Measurements from ENCODE around the gene KRTAP10-4. TPM values are rescaled to one million over a fixed set of nuclear protein-coding genes. Genes with fewer than 3 reads are reported as not detected.

KRTAP10-4 gene
- total RNA-seq, 1 experiment from 2014 or later, result not detected

GRCh38 chr21:44552136-44552535, 21.4 kb upstream of the KRTAP10-4 start:
- H3K9me2 ChIP-seq (ENCODE audit: insufficient read depth), result no peaks in the 10 kb centered on the region
- H3K4me2 ChIP-seq (ENCODE audit: low read length), result no peak overlapping the region
- H3K9me3 ChIP-seq (ENCODE audit: control insufficient read depth in 1 of 2, insufficient read depth in 1 of 2, low read depth in 1 of 2, low read length in 2 of 2), result no peaks in the 10 kb centered on the region
- BruUV-seq (replicated peaks), result no TSS peak
- no peak overlapping the region for H3K9ac ChIP-seq (ENCODE audit: low read length)
- DNase-seq (ENCODE audit: low read depth, low spot score) (no peak), ATAC-seq (no peak)
- TF ChIP-seq YY1 (IDR thresholded peaks at IDR 0.05; ENCODE audit: extremely low read depth, insufficient replicate concordance, low read depth, low read length) (no peak), EGR1 (IDR thresholded peaks at IDR 0.05; ENCODE audit: low read depth) (no peak), JUND (IDR thresholded peaks at IDR 0.05) (no peak)
- intact Hi-C loops (cut with micrococcal nuclease), result no loop called here
- H4K20me1 ChIP-seq (ENCODE audit: insufficient read depth), result no peaks in the 10 kb centered on the region
- no peaks in the 10 kb centered on the region for H3K27me3 ChIP-seq (ENCODE audit: insufficient read depth, low read length)
- no peak overlapping the region for H2AFZ ChIP-seq (ENCODE audit: low read depth, low read length, poor library complexity, severe bottlenecking)
- ChIA-PET POLR2A (interaction anchor here (0.6 kb wide), 1 partner anchor 232 kb away, joined by 4 read pairs; no protein-coding TSS in a partner anchor), CTCF (no interaction called here), RAD21 (ENCODE audit: low non-redundant PET in 1 of 2, low total read pairs in 2 of 2, uncharacterized antibody in 2 of 2, unreplicated experiment in 2 of 2) (no interaction called here)
- H3K79me2 ChIP-seq (ENCODE audit: insufficient read depth, low read length), result no peaks in the 10 kb centered on the region
- H3K36me3 ChIP-seq (ENCODE audit: control insufficient read depth in 1 of 2, insufficient read depth in 2 of 2, low read length in 2 of 2), result no peaks in the 10 kb centered on the region
- no peak overlapping the region for H3K27ac ChIP-seq (ENCODE audit: low read depth, low read length)
- no peak overlapping the region for H3K4me3 ChIP-seq (replicated peaks in 1 of 2; ENCODE audit: low read depth in 1 of 2, low read length in 2 of 2)
- H3K4me1 ChIP-seq (ENCODE audit: control insufficient read depth in 1 of 2, insufficient read depth in 2 of 2, low read length in 2 of 2), result no peaks in the 10 kb centered on the region

DNA sequence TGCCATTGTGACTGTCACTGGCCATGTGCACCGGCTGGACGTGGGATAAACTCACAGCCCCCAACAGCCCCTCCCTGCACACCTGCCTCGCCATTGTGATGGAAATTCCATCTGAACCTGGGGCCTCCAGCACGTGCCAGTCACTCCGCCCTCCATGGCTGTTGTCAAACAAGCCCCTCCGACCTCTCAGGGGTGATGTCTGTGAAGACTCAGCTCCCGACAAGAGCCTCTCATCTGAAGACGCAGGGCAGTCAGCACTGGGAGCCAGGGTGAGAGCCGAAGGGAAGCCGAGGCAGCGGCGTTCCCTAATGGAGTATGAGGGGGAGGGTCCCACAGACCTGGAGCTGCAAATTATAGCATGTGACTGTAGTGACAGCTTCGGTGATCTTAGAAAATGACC, 20.8 kb upstream of the KRTAP10-4 start:
- Histone ChIP-seq H2AFZ (ENCODE audit: low read depth, low read length, poor library complexity, severe bottlenecking) (no peak overlapping the region), H3K9ac (ENCODE audit: low read length) (no peak overlapping the region)
- RAD21 ChIA-PET (ENCODE audit: low non-redundant PET in 1 of 2, low total read pairs in 2 of 2, uncharacterized antibody in 2 of 2, unreplicated experiment in 2 of 2), result no interaction called here
- TF ChIP-seq POLR2A (IDR thresholded peaks at IDR 0.05; ENCODE audit: borderline replicate concordance, extremely low read depth, insufficient read depth, insufficient read length) (no peak), RAD21 (IDR thresholded peaks at IDR 0.05; ENCODE audit: low read depth) (no peak), MAX (IDR thresholded peaks at IDR 0.05) (no peak), EZH2 (IDR thresholded peaks at IDR 0.05) (no peak), REST (IDR thresholded peaks at IDR 0.05; ENCODE audit: low read depth) (no peak), EGR1 (IDR thresholded peaks at IDR 0.05; ENCODE audit: low read depth) (no peak), ATF3 (IDR thresholded peaks at IDR 0.05) (no peak), YY1 (IDR thresholded peaks at IDR 0.05; ENCODE audit: extremely low read depth, insufficient replicate concordance, low read depth, low read length) (no peak), TCF7L2 (IDR thresholded peaks at IDR 0.05; ENCODE audit: borderline replicate concordance, extremely low read depth, insufficient read depth, insufficient read length) (no peak), ZBTB33 (IDR thresholded peaks at IDR 0.05; ENCODE audit: extremely low read depth, insufficient replicate concordance, low read length) (no peak)
- TF ChIP-seq, protein P1, sequence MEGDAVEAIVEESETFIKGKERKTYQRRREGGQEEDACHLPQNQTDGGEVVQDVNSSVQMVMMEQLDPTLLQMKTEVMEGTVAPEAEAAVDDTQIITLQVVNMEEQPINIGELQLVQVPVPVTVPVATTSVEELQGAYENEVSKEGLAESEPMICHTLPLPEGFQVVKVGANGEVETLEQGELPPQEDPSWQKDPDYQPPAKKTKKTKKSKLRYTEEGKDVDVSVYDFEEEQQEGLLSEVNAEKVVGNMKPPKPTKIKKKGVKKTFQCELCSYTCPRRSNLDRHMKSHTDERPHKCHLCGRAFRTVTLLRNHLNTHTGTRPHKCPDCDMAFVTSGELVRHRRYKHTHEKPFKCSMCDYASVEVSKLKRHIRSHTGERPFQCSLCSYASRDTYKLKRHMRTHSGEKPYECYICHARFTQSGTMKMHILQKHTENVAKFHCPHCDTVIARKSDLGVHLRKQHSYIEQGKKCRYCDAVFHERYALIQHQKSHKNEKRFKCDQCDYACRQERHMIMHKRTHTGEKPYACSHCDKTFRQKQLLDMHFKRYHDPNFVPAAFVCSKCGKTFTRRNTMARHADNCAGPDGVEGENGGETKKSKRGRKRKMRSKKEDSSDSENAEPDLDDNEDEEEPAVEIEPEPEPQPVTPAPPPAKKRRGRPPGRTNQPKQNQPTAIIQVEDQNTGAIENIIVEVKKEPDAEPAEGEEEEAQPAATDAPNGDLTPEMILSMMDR (IDR thresholded peaks at IDR 0.05 in 2 of 3, conservative IDR thresholded peaks at IDR 0.05 in 1 of 3; ENCODE audit: borderline replicate concordance in 1 of 3, insufficient read depth in 1 of 3, low read depth in 2 of 3, low read length in 2 of 3), result no peak

More for the DNA sequence above, 20.8 kb upstream of the KRTAP10-4 start:
- Histone ChIP-seq H3K36me3 (ENCODE audit: control insufficient read depth in 1 of 2, insufficient read depth in 2 of 2, low read length in 2 of 2) (no peaks in the 10 kb centered on the region), H3K9me2 (ENCODE audit: insufficient read depth) (no peaks in the 10 kb centered on the region), H3K4me3 (replicated peaks in 1 of 2; ENCODE audit: low read depth in 1 of 2, low read length in 2 of 2) (no peak overlapping the region), H3K4me1 (ENCODE audit: control insufficient read depth in 1 of 2, insufficient read depth in 2 of 2, low read length in 2 of 2) (no peaks in the 10 kb centered on the region), H3K9me3 (ENCODE audit: control insufficient read depth in 1 of 2, insufficient read depth in 1 of 2, low read depth in 1 of 2, low read length in 2 of 2) (no peaks in the 10 kb centered on the region), H3K27ac (ENCODE audit: low read depth, low read length) (no peak overlapping the region), H3K4me2 (ENCODE audit: low read length) (no peak overlapping the region), H3K79me2 (ENCODE audit: insufficient read depth, low read length) (no peaks in the 10 kb centered on the region), H4K20me1 (ENCODE audit: insufficient read depth) (no peaks in the 10 kb centered on the region), H3K27me3 (ENCODE audit: insufficient read depth, low read length) (no peaks in the 10 kb centered on the region)
- intact Hi-C loops (cut with micrococcal nuclease), result no loop called here
- DNase-seq (ENCODE audit: low read depth, low spot score), result no peak
- CTCF ChIA-PET, result no interaction called here
- BruUV-seq (replicated peaks), result no TSS peak
- ATAC-seq, result no peak
- POLR2A ChIA-PET, result no interaction called here
